MCF 10A (cell line): Measurements from ENCODE around the gene NTM. TPM values are rescaled to one million over a fixed set of nuclear protein-coding genes. Genes with fewer than 3 reads are reported as not detected.

Source experiments
- BruUV-seq: library from RNA; stranded (reverse); fragments of 400-500 nt; replicated peaks from 2 replicates; lab custom pipeline; 2021; lab: Mats Ljungman, UMichigan
- CTCF ChIA-PET: fragments of 300-600 bp; sonication (Branson Sonifier 250); formaldehyde crosslinking; extraction: SDS; loops from one replicate; lab custom pipeline; 2021; ENCODE audit warnings: antibody characterized with exemption, inconsistent platforms; lab: Yijun Ruan, JAX
- POLR2A ChIA-PET: fragments of 300-600, 350-650 bp; sonication (Branson Sonifier 250); formaldehyde crosslinking; extraction: SDS; loops from one replicate; lab custom pipeline; 2020; ENCODE audit warnings: antibody characterized with exemption, inconsistent platforms; lab: Yijun Ruan, JAX
- DNase-seq: peaks from one replicate; pipeline ENCODE4 v3.0.0-alpha.2; 2018; ENCODE audit not compliant: unreplicated experiment
- H3K27ac Mint-ChIP-seq: one replicate; pipeline ENCODE4 v1.8.0; 2022; ENCODE audit warnings: mild to moderate bottlenecking, low read depth, mixed read lengths; ENCODE audit not compliant: unreplicated experiment
- H3K27me3 Mint-ChIP-seq: one replicate; pipeline ENCODE4 v1.8.0; 2022; ENCODE audit warnings: mixed read lengths; ENCODE audit not compliant: insufficient read depth, unreplicated experiment
- H3K36me3 Mint-ChIP-seq: one replicate; pipeline ENCODE4 v1.8.0; 2022; ENCODE audit warnings: mild to moderate bottlenecking, moderate library complexity, mixed read lengths; ENCODE audit not compliant: insufficient read depth, unreplicated experiment
- H3K4me1 Mint-ChIP-seq: one replicate; pipeline ENCODE4 v1.8.0; 2022; ENCODE audit warnings: mixed read lengths; ENCODE audit not compliant: insufficient read depth, unreplicated experiment
- H3K4me3 Mint-ChIP-seq: one replicate; pipeline ENCODE4 v1.8.0; 2022; ENCODE audit warnings: mild to moderate bottlenecking, moderate library complexity, mixed read lengths; ENCODE audit not compliant: unreplicated experiment
- H3K9me3 Mint-ChIP-seq: one replicate; pipeline ENCODE4 v1.8.0; 2022; ENCODE audit warnings: mixed read lengths; ENCODE audit not compliant: unreplicated experiment
- CTCF ChIP-seq: fragments of 200-600 bp; IDR thresholded peaks from one replicate; pipeline ENCODE4 v1.8.0; 2022; ENCODE audit warnings: antibody characterized with exemption, mild to moderate bottlenecking; ENCODE audit not compliant: unreplicated experiment
- intact Hi-C: fragments of 100-400 bp; cut with micrococcal nuclease; formaldehyde crosslinking; loops from 2 replicates; pipeline ENCODE4 v1.14.1; 2022
- total RNA-seq: library from RNA; stranded (reverse); gene quantifications from 2 replicates; pipeline ENCODE4 v1.2.3, GENCODE V29; 2022

NTM gene
- total RNA-seq, 1 experiment from 2014 or later = not detected

GRCh38 chr11:132263875-132264274 lies 893.5 kb downstream of the NTM start:
- no TSS peak for BruUV-seq
- TF ChIP-seq CTCF = no peak
- ChIA-PET CTCF (interaction anchor here (0.6 kb wide), 1 partner anchor 676 kb away, joined by 3 read pairs; no protein-coding TSS in a partner anchor), POLR2A (no interaction called here)
- no peak overlapping the region for H3K27ac Mint-ChIP-seq
- H3K4me1 Mint-ChIP-seq = no peaks in the 10 kb centered on the region
- intact Hi-C loops = no loop called here
- H3K9me3 Mint-ChIP-seq = peaks cover 50% of the 10 kb centered on the region
- H3K27me3 Mint-ChIP-seq = no peaks in the 10 kb centered on the region
- no peak for DNase-seq
- H3K36me3 Mint-ChIP-seq = no peaks in the 10 kb centered on the region
- H3K4me3 Mint-ChIP-seq = no peak overlapping the region

- H3K27ac Mint-ChIP-seq = no peak overlapping the region
- ChIA-PET CTCF (no interaction called here), POLR2A (no interaction called here)
- H3K4me3 Mint-ChIP-seq = no peak overlapping the region
- intact Hi-C loops = no loop called here
- no peak for TF ChIP-seq CTCF
- no peaks in the 10 kb centered on the region for H3K4me1 Mint-ChIP-seq
- no peak for DNase-seq
- H3K27me3 Mint-ChIP-seq = no peaks in the 10 kb centered on the region
- H3K9me3 Mint-ChIP-seq = peaks cover 54% of the 10 kb centered on the region
- BruUV-seq = no TSS peak
- H3K36me3 Mint-ChIP-seq = no peaks in the 10 kb centered on the region
Measured at GRCh38 chr11:132264616-132265015, 894.2 kb downstream of the NTM start.

DNA sequence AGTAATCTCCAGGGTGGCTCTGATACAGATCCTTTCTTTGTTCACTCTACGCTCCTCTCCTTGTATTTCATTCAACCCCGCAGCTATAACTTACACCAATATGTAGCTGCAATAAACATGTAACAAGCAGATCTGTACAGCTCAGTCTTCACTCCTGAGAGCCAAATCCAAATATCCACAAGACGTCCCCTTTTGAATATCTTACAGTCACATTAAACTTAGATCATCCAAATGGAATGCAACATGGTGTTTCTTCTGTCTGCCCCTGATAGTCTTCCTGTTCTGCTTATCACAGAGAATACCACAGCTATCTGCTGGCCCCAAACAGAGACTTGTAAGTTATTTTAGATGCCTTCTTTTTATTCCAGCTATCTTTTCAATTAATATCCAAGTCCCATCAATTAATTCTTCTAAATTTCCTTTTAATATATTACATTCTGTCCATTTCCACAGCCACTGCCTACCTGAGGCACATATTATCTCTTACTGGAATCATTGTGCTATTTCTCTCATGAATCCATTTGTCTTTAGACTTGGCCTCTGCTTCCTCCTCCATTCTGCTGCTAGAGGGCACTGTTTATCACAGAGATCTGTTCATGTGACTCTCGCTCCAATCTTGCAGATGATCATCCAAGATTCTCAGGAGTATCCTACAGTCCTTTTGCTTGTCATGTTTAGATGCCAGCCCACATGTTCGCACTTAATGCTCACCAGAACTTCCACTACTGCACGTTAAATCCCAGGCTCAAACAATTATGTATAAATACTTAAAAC lies 908.6 kb downstream of the NTM start:
- Mint-ChIP-seq H3K9me3 (peaks cover 34% of the 10 kb centered on the region), H3K27ac (no peak overlapping the region), H3K36me3 (no peaks in the 10 kb centered on the region), H3K4me1 (no peaks in the 10 kb centered on the region), H3K4me3 (no peak overlapping the region), H3K27me3 (no peaks in the 10 kb centered on the region)
- no peak for DNase-seq
- CTCF ChIA-PET = interaction anchor here (0.8 kb wide), 1 partner anchor 148 kb away, joined by 3 read pairs; no protein-coding TSS in a partner anchor
- intact Hi-C loops = no loop called here
- TF ChIP-seq CTCF = no peak
- no TSS peak for BruUV-seq
- POLR2A ChIA-PET = no interaction called here

GRCh38 chr11:132284048-132284447 lies 913.6 kb downstream of the NTM start:
- intact Hi-C loops = no loop called here
- Mint-ChIP-seq H3K36me3 (no peaks in the 10 kb centered on the region), H3K4me1 (no peaks in the 10 kb centered on the region), H3K9me3 (peaks cover 33% of the 10 kb centered on the region), H3K27ac (no peak overlapping the region), H3K27me3 (no peaks in the 10 kb centered on the region), H3K4me3 (no peak overlapping the region)
- DNase-seq = no peak
- no TSS peak for BruUV-seq
- no peak for TF ChIP-seq CTCF
- ChIA-PET POLR2A (no interaction called here), CTCF (interaction anchor here (0.6 kb wide), 1 partner anchor 1259 kb away, joined by 3 read pairs; no protein-coding TSS in a partner anchor)
